Chondrocyte (in vitro differentiated cells): ENCODE data around the gene TAF11. TPM values are rescaled to one million over a fixed set of nuclear protein-coding genes. Genes with fewer than 3 reads are reported as not detected.
"Not testable (repeated sequence)": the region's sequence is repeated elsewhere in the genome, so short reads cannot be mapped to it uniquely, and the experiment has no call there.

Experiments
- DNase-seq: peaks from one replicate; pipeline ENCODE4 v3.0.0; 2021; ENCODE audit warnings: mixed read lengths, low spot score
- H3K27ac Mint-ChIP-seq: one replicate; pipeline ENCODE4 v1.8.0; 2021; ENCODE audit warnings: mild to moderate bottlenecking, moderate library complexity, mixed read lengths; ENCODE audit not compliant: unreplicated experiment
- H3K27me3 Mint-ChIP-seq: 2 replicates; pipeline ENCODE4 v1.8.0; 2021; ENCODE audit warnings: low read depth, mixed read lengths
- H3K36me3 Mint-ChIP-seq: 2 replicates; pipeline ENCODE4 v1.8.0; 2021; ENCODE audit warnings: low read depth, mixed read lengths
- H3K4me1 Mint-ChIP-seq: 2 replicates; pipeline ENCODE4 v1.8.0; 2021; ENCODE audit warnings: low read depth, mild to moderate bottlenecking, mixed read lengths
- H3K4me3 Mint-ChIP-seq: one replicate; pipeline ENCODE4 v1.8.0; 2021; ENCODE audit warnings: mild to moderate bottlenecking, moderate library complexity, mixed read lengths; ENCODE audit not compliant: unreplicated experiment
- H3K9me3 Mint-ChIP-seq: 2 replicates; pipeline ENCODE4 v1.8.0; 2021; ENCODE audit warnings: low read depth, mixed read lengths
- total RNA-seq: library from RNA; stranded (reverse); gene quantifications from 3 replicates; pipeline ENCODE4 v1.2.1, GENCODE V29; 2021
- TF ChIP-seq, protein P1 (sequence below): fragments of 200-600 bp; sonication (generic); IDR thresholded peaks from 2 replicates; pipeline ENCODE4 v1.5.0; 2021; ENCODE audit warnings: antibody characterized with exemption, mild to moderate bottlenecking, moderate library complexity

TAF11 gene
- total RNA-seq, 1 donor from 2014 or later, result 30.5 TPM

DNA sequence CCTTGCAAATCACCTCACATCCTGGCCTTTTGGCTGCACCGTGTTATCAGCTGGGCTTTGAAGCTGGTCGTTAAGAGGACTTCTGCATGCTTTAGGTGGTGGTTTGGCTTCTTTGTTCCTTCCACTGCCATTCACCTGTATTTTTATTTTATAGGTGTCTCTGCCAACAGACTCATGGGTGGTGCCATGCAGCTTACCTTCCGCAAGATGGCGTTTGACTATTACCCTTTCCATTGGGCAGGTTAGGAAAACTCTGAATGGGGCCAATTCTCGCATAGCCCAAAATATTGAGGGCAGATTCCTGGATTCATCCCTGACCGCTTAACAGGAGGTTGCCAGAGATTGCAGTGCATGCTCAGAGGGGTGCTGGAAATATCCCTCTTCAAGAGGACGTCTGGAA is 32.4 kb downstream of the TAF11 start:
- no peak overlapping the region for H3K27ac Mint-ChIP-seq
- peaks cover 5% of the 10 kb centered on the region for H3K4me1 Mint-ChIP-seq
- H3K27me3 Mint-ChIP-seq, result no peaks in the 10 kb centered on the region
- peaks cover 55% of the 10 kb centered on the region for H3K36me3 Mint-ChIP-seq
- H3K4me3 Mint-ChIP-seq, result no peak overlapping the region
- no peaks in the 10 kb centered on the region for H3K9me3 Mint-ChIP-seq
- TF ChIP-seq, protein P1, sequence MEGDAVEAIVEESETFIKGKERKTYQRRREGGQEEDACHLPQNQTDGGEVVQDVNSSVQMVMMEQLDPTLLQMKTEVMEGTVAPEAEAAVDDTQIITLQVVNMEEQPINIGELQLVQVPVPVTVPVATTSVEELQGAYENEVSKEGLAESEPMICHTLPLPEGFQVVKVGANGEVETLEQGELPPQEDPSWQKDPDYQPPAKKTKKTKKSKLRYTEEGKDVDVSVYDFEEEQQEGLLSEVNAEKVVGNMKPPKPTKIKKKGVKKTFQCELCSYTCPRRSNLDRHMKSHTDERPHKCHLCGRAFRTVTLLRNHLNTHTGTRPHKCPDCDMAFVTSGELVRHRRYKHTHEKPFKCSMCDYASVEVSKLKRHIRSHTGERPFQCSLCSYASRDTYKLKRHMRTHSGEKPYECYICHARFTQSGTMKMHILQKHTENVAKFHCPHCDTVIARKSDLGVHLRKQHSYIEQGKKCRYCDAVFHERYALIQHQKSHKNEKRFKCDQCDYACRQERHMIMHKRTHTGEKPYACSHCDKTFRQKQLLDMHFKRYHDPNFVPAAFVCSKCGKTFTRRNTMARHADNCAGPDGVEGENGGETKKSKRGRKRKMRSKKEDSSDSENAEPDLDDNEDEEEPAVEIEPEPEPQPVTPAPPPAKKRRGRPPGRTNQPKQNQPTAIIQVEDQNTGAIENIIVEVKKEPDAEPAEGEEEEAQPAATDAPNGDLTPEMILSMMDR, result no peak
- DNase-seq, result no peak

- Mint-ChIP-seq H3K36me3 (peaks cover 41% of the 10 kb centered on the region), H3K27ac (no peak overlapping the region), H3K4me1 (peaks cover 5% of the 10 kb centered on the region), H3K4me3 (no peak overlapping the region), H3K27me3 (no peaks in the 10 kb centered on the region), H3K9me3 (no peaks in the 10 kb centered on the region)
- no peak for DNase-seq
- TF ChIP-seq, protein P1, result no peak
Measured at GRCh38 chr6:34852406-34853085, 35.3 kb downstream of the TAF11 start.

DNA sequence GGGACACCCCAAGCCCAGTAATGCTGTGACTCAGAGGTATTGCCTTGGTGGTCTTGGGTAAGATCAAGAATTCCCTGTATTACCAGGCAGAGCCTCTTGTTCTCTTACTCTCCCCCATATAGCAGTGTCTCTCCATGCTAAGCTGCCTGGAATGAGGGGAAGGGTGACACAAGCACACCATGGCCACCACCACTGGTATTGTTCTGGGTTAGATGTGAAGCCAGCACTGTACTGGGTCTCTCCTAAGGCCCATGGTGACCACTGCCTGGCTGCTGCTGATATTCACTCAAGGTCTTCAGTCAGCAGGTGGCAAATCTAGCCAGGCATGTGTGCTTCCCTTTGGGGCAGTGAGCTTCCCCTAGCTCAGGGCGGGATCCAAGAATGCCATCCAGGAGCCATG is 36.5 kb downstream of the TAF11 start:
- Mint-ChIP-seq H3K9me3 (no peaks in the 10 kb centered on the region), H3K36me3 (peaks cover 29% of the 10 kb centered on the region), H3K27ac (no peak overlapping the region), H3K27me3 (no peaks in the 10 kb centered on the region), H3K4me3 (no peak overlapping the region), H3K4me1 (peaks cover 5% of the 10 kb centered on the region)
- no peak for DNase-seq
- TF ChIP-seq, protein P1, result no peak

DNA sequence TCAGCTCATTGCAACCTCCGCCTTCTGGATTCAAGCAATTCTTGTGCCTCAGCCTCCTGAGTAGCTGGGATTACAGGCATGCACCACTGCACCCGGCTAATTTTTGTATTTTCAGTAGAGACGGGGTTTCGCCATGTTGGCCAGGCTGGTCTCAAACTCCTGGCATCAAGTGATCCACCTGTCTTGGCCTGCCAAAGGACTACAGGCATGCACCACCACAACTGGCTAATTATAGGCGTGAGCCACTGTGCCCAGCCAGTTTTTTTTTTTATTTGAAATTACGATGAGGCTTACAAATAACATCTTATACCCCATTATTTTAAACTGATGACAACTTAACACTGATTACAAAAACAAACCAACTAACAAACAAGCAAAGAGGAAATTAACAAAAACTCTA is 38.8 kb downstream of the TAF11 start:
- not testable (repeated sequence) for DNase-seq, H3K9me3 Mint-ChIP-seq, H3K4me3 Mint-ChIP-seq, H3K4me1 Mint-ChIP-seq, H3K27me3 Mint-ChIP-seq, H3K27ac Mint-ChIP-seq
- H3K36me3 Mint-ChIP-seq, result peaks cover 19% of the 10 kb centered on the region

- H3K27me3 Mint-ChIP-seq, result no peaks in the 10 kb centered on the region
- peaks cover 22% of the 10 kb centered on the region for H3K36me3 Mint-ChIP-seq
- H3K27ac Mint-ChIP-seq, result no peak overlapping the region
- TF ChIP-seq, protein P1, result no peak
- no peak for DNase-seq
- H3K4me3 Mint-ChIP-seq, result no peak overlapping the region
- no peaks in the 10 kb centered on the region for H3K9me3 Mint-ChIP-seq
- H3K4me1 Mint-ChIP-seq, result no peaks in the 10 kb centered on the region
Measured at GRCh38 chr6:34839666-34840352, 48.0 kb downstream of the TAF11 start.
